Jurkat, Clone E6-1 (cell line): Measurements from ENCODE around the gene GALNT16.

Source experiments
- DNase-seq: peaks from one replicate; pipeline ENCODE4 v3.0.0-alpha.2; 2011; ENCODE audit warnings: low read depth, low spot score
- H3K4me3 ChIP-seq: 2 replicates; pipeline ENCODE4 v1.5.1; 2011; ENCODE audit warnings: mild to moderate bottlenecking, low read length, control low read depth, moderate library complexity

The GALNT16 gene

DNA sequence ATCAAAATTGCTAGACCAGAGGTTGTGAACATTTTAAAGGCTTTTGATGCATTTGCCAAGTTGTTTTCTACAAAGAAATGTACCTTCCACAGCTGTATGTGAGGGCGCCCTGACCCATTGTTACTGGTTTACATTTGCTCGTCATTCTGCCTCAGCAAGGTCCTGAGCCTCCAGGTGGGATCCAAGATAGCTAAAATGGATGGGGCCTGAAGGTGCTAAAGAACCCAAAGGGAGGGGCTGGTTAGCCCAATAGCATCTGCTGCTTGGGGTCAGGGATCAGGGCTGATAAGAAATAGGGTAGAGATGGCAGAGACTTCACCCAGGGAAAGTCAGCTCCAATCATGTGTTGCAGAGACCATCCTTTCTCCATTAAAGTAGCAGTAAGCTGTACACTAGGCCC, 43.1 kb downstream of the GALNT16 start:
- H3K4me3 ChIP-seq = no peak overlapping the region
- no peak for DNase-seq

DNA sequence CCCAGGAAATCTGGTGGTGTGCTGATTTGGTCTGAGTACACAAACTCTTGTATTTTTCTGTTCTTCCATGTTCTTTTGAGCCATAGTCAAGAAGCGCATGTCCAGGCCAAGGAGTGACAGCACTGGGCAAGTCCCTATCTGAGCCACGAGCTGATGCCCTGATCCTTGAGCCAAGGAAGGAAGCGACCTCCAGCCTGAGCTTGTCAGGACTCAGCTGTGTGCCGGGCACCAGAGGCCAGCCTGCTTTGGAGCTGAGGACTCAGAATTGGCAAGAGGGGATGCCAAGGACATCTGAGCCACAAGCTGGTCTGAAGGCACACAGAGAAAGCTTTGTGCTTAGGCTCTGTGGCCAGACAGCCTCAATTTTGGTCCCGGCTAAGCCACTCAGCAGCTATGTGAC, 52.6 kb downstream of the GALNT16 start:
- no peak for DNase-seq
- no peak overlapping the region for H3K4me3 ChIP-seq

DNA sequence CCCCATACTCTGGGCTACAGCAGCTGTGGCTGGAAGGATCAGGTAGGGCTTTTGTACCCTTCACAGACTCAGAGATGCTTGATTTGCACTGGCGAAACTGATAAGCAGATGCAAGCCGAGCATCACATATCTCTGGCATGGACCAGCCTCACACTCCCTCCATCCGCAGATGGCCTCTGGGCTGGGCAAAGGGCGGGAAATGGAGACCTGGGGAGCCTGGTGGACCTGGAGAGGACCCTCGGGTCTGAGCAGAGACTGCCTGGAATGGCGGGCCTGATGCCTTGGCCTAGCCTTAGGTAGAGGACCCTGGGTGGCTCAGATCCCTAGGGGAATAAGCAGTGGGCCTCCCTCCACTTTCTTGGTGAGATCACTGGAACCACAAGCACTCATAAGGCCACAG, 53.2 kb downstream of the GALNT16 start:
- DNase-seq = no peak
- H3K4me3 ChIP-seq = no peak overlapping the region

DNA sequence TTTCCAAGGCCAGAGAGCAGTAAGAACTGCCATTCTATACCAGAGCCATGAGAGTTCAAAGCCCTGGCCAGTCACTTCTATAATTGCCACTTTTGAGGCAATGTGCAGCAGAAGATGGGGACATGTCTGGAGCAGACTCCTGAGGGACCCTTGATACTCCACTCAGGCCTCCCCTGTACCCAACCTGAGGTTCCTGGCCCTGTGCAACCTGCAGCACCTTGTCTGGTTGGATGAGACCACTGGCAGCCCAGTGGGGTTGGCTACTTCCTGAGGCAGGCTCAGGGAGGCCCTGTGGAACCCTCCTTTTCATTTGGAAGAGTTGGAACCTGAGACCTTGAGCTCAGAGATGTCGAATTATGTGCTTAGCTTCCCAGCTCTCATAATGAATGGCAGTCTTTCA, 54.4 kb downstream of the GALNT16 start:
- DNase-seq = no peak
- no peak overlapping the region for H3K4me3 ChIP-seq

DNA sequence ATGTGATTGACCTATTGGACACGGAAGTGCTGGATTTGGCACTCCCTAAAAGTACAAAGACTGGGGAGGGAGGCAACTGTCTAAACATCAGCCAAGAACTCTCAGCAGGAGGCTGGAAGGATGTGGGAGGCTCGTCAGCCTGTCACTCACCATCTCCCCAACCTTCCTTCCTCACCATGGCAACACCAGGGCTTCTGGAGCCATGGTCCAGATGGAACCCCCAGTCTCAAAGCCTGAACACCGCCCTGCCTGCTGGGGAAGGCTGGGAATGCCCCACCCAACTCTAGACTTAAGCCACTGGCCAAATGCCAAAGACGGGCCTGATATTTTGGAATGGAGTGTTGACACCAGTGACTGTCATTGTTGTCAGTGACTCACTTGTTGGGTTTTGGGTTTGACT, 55.3 kb downstream of the GALNT16 start:
- DNase-seq = no peak
- H3K4me3 ChIP-seq = no peak overlapping the region

DNA sequence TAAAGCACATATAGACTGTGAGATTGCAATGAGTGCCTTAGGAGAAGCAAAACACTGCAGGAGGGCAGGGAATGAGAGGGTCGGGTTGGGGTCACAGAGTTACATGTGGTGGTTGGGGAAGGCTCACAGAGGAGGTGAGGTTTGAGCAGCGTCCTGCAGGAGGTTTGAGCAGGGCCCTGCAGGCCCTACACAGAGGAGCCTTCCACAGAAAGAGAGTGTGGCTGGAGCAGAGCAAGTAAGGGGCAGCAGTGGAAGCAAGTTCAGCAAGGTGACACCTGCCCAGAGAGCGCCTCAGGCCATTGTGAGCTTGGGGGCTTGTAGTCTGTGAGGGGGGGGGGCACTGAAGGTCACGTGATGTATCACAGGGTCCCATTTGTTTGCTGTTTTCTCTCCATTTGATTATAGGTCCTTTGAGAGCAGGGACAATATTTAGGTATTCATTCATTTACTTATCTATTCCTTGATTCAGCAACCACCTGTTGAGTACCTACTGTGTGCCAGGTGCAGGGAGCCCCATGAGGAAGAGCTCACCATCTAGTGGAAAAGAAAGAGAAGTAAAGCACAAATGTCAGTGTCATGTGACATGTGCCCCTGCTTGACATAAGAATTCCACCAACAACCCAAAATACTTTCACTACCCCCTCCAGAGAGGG, 56.6 kb downstream of the GALNT16 start:
- no peak overlapping the region for H3K4me3 ChIP-seq
- no peak for DNase-seq

DNA sequence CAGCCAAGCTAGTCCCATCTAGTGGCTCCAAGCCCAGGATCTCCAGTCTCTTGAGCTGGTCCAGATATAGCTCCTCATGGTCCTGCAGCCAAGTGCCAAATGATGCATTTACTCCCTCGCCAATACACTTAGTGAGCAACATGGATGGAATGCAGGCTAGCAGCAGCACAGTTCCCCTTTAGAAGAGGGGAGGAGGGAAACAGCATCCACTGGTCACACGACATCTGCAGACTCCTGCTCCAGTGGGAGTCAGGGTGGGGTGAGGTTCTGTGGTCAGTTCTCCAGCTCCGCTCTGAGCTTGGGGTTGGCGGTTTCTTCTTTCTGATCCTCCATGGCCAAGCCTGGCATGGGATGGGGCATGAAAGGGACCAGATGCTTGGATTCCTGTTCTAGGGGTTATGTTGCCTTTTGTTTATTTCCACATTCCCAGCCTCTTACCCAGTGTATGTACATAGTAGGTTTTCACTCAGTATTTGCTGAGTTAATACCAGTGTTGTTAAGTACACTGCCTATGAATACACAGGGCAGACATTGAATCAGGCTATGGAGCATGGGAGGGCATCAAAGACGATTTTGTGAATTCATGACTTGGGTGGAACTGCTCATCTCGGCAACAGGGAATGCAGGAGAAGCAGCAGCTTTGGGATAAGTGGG, 57.3 kb downstream of the GALNT16 start:
- no peak for DNase-seq
- no peak overlapping the region for H3K4me3 ChIP-seq

DNA sequence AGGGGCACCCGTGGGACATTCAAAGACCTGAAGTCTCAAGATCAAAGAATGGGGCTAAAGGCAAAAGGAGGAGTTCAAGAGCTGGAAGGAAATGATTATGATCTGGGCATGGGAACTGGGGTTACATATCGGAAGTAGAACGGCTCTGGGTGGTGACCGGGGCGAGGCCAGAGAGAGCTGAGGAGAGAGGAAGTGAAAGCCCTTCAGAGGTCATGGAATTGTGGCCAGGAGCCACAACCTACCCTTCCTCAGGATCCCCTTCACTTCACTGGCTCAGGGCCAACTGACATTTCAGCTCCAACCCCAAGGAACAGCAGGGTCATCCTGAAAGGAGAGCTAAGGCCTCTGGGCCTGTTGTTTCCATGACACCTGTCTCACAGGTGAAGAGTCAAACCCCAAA, 57.8 kb downstream of the GALNT16 start:
- no peak overlapping the region for H3K4me3 ChIP-seq
- no peak for DNase-seq

DNA sequence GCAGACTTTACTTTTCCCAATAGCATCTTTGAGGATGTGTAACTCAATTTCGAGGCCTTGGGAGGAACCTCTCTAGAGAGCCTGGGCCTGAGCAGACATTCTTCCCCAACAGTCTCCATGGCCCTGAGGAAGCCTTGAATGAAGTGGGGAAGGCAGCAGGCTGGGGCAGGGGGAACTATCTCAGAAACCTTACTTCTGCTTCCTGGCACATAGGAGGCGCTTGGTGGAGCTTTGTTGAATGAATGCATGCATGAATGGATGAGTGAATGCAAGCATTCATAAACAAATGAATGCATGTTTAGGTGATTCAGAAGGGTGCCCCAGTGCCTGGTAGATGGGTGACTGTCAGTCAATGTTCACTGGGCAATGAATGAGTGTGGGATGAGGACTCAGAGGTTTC, 58.3 kb downstream of the GALNT16 start:
- no peak overlapping the region for H3K4me3 ChIP-seq
- DNase-seq = no peak

DNA sequence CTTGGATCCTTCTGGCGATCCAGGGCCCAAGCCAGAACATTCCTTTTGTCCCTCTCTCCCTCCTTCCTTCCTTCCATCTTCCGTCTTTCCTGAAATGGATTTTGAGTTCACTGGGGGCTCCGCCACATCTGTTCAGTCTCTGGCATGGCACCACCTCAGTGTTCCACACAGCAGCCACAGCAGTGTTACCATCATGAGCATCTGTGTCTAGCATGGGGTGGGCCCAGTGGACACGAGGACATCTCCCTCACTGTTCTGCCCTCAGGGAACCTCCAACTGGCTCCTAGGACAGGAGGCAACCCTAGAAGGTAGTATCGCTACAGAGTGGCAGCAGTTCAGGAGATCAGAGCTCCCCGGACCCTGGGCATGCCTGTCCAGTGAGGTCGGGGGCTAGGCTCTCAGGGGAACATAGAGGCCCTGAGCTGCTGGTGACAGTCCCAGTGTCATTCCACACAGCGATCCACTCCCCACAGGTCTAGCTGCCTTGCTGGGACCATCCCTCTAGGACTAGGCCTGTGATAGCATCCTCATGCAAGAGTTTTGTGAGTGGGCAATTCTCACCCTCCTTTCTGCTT, 59.0 kb downstream of the GALNT16 start:
- H3K4me3 ChIP-seq = no peak overlapping the region
- DNase-seq = no peak

DNA sequence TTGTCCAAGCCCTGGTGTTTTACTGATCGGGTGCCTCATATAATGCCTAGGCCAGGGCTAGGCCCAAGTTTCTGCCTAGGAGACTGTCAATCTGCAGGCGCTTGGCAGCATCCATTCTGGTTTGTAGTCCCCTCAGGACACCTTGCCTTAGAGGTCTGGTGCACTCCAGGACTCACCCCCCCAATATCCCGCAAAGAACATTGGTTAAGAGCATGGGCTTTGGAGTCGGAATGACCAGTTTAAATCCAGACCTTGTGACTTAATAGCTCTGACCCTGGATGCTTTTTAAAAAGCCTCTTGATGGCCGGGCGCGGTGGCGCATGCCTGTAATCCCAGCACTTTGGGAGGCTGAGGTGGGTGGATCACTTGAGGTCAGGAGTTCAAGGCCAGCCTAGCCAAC, 60.0 kb downstream of the GALNT16 start:
- DNase-seq = no peak
- H3K4me3 ChIP-seq = no peak overlapping the region

DNA sequence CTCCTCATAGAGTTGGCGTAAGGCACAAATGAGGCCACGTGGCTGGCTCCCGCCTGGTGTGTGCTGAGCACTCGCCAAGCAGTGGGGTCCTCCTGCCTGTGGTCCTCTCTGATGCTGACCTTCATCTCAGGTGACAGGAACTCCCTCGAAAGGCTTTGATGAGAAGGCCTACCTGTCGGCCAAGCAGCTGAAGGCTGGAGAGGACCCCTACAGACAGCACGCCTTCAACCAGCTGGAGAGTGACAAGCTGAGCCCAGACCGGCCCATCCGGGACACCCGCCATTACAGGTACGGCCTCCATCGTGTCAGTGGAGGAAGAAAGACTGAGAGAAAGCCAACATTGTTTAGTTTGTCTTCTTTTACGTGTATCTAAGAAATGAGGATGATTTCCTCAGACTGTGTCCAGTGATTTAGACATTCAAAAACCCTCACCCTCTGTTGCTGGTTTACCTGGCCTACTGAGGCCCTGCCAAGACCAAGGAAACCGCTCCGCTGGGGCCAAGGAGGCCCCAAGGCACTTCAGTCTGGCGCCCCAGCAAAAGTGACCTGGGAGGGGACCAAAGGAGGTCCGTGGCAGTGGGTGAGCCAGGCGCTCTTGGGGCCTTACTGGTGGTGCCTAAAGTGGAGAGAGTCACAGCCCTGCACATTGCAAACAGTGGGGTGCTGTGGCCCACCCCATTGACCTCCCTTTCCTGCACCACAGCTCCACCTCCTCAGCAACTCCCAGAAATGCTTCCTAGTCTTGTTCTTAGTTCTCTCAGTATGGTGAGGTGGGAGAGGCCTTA, 60.8 kb downstream of the GALNT16 start:
- DNase-seq = no peak
- H3K4me3 ChIP-seq = no peak overlapping the region

DNA sequence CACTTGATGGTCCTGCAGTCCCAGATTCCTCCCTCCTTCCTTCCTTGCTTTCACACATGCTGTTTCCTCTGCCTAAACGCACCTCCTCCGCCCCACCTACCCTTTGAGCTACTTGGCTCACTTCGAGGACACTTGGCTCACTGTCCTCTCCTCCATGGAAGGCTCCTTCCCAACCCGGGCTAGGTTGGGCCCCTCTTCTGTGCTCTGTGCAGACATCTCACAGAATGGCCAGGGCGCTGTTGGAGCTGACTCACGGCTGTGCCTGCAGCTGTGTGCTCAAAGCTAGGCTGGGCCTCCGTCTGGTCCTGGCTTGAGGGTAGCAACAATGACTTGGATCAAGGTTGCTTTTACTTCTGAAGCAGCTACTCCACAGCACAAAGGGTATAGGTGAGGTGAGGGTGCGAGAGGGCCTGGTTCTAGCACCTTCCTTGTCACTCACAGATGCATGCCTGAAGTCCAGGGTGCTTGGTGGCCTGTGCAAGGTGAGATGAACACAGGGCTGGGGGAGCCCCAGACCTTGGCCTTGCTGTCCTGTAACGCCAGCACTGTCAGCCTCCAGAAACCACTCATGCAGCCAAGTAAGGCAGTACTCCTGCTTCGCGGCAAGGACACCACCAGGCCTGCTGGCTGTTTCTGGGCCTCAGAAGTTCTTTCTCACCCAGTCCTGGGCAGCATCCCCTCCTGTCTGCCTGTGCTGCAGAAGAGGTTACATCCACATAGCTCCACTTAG, 61.8 kb downstream of the GALNT16 start:
- no peak for DNase-seq
- H3K4me3 ChIP-seq = no peak overlapping the region

DNA sequence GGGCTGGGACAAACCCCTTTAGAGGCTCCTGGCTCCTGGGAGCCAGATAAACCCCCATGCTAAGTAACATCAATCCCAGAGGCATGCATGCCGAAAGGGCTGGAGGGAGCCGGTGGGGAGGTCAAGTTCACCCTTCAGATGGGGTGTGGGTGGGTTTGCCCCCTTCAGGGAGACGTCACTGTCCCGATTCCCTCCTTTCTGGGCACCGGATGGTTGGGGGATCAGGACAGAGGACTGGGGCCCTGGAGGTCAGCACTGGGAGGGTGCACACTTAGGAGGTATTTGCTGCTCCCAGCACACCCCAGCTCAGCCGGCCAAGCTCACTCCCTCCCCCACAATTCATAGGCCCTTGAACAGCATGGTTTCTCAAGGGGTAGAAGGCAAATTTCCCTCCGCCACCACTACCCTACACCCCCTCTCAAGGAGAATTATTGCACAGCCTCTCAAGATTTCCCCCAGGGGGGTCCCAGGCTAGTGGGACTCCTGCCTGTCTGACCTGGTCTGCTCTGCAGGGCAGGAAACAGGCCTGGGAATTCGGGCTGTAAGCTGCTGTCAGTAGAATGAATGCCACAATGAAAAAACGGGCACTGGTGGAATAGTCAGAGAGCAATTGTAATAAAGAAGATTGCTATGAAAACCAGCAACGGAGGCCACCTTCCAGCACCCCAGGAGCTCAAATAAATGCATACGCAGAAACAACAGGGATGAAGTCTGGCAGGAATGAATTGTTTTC, 63.5 kb downstream of the GALNT16 start:
- no peak for DNase-seq

DNA sequence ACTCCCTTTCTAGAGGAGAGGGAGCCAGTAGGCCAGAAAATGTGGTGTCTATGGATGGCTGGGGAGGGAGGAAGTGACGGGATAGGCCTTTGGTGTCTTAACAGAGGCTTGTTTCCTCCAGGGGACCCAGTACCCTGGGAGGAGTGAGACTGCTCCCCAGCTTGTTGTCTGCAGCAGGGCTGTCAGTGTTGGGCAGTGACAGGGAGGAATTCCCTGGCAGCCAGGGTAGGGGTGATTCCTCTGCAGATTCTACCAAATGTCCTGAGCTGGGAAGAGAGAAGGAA, 64.0 kb downstream of the GALNT16 start:
- DNase-seq = no peak

More for the DNA sequence above, 63.5 kb downstream of the GALNT16 start:
- no peak overlapping the region for H3K4me3 ChIP-seq

DNA sequence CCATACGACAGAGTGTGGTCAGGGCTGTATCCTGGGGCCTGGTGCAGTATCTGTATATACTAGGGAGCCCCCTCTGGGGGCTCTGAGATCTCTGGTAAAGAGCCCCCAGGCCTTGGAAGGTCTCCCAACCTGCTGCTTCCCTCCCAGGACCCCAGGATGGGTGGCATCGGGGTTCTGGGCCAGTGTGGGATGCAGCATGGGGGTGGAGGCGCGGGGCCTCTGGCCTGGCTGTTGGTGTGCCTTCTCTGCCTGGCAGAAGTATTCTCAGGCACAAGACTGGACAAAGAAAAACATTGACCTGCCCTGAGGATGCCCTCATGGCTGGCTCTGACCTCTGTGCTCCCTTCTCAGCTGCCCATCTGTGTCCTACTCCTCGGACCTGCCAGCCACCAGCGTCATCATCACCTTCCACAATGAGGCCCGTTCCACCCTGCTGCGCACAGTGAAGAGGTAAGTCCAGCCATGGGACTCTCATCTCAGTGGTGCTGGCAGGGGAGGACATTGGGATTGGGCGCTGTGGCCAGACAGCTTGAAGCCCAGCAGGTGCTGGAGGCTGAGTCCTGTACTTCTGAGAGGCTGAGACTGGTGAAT, 64.5 kb downstream of the GALNT16 start:
- DNase-seq = no peak

More for the DNA sequence above, 64.0 kb downstream of the GALNT16 start:
- no peak overlapping the region for H3K4me3 ChIP-seq

DNA sequence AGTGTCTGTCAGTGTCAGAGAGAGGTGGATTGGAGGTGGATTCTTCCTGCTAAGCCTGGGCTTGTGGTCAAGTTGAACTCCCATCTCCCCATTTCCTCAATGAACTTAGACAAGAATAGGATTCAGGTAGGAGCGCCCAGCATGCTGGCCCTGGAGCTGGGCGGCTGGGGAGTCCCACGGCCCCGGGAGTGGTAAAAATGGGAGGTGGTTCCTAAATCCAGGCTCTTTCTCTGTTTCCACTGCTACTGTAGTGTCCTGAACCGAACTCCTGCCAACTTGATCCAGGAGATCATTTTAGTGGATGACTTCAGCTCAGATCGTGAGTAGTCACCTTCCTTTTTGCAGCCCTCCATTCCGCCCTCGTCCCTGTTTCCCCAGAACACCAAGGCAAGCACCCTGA, 65.1 kb downstream of the GALNT16 start:
- DNase-seq = no peak
- H3K4me3 ChIP-seq = no peak overlapping the region

More for the DNA sequence above, 64.5 kb downstream of the GALNT16 start:
- no peak overlapping the region for H3K4me3 ChIP-seq

DNA sequence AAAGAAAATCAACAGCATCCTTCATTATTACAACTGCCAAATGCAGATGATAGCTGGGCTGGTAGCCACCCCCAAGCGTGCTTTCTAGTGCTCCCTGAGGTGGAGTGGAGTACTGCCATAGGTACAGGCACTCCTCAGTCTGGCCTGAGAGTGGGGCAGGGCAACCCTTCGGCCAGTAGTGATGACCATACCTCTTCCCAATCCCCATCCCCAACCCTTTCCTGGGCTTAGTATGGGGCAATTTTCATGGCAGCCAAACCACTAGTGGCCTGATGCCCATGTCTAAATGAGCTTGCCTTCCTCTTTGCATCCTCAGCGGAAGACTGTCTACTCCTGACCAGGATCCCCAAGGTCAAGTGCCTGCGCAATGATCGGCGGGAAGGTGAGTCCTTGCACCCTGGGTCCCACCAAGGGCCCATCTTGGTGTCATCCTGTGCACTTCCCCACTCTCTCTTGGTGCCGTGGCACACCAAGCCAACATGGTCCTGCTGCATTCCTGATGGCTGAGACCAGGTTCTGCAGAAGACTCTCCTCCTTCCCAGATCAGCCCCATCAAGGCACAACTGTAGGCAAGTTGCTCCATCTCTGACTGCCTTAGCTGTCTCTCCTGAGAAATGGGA, 65.8 kb downstream of the GALNT16 start:
- no peak overlapping the region for H3K4me3 ChIP-seq

More for the DNA sequence above, 65.8 kb downstream of the GALNT16 start:
- no peak for DNase-seq
